ENCODE data around the gene CREB5. TPM values are rescaled to one million over a fixed set of nuclear protein-coding genes. Genes with fewer than 3 reads are reported as not detected.

CREB5 gene
- polyA plus RNA-seq, 1 donor from 2014 or later: 1.3 TPM

DNA sequence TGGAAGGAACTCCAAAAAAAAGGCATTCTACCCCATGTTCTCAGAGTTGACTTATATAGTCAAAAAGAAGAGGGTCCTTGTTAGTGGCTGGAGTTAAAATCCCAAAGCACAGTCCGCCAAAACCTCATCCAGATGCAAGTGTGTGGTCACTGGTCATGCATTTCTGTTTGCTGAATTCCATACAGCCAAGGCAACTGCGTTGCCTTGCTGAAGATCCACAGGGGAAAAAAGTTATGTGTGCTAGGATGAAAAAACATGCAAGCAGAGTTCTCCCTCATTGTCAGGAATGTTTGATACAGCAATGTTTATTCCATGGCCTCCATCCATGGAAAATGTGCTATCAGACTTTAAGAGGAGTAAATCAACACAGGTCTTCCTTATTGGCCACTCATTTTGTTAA lies 213.1 kb downstream of the CREB5 start:
- H3K9me3 Mint-ChIP-seq: no peaks in the 10 kb centered on the region
- H3K4me3 Mint-ChIP-seq: no peak overlapping the region
- H3K27me3 Mint-ChIP-seq: peaks cover 2% of the 10 kb centered on the region
- H3K27ac Mint-ChIP-seq: no peak overlapping the region
- H3K4me1 Mint-ChIP-seq: peaks cover 0 to 1% (median 0%) of the 10 kb centered on the region in 3 donors
- H3K36me3 Mint-ChIP-seq: no peaks in the 10 kb centered on the region

DNA sequence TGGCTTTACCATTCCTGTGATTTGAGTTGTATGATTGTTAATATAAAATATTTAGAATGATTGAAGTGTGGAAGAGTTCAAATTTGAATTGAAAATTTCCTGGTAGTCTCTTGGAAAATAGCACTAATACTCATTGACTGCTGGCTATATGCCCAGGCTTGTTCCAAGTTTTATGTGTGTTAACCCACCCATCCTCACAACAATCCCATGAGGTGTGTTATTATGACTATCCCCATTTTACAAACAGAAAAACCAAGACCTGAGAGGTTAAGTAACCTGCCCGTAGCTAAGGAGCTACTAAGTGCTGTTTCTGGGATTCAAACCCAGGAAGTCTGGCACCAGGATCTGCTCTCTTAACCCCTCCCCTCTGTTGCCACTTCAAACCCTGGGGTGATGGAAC lies 213.9 kb downstream of the CREB5 start:
- Mint-ChIP-seq H3K9me3 (no peaks in the 10 kb centered on the region), H3K36me3 (no peaks in the 10 kb centered on the region), H3K27me3 (peaks cover 2% of the 10 kb centered on the region), H3K4me3 (no peak overlapping the region), H3K4me1 (peaks cover 0 to 1% (median 0%) of the 10 kb centered on the region in 3 donors), H3K27ac (no peak overlapping the region)

DNA sequence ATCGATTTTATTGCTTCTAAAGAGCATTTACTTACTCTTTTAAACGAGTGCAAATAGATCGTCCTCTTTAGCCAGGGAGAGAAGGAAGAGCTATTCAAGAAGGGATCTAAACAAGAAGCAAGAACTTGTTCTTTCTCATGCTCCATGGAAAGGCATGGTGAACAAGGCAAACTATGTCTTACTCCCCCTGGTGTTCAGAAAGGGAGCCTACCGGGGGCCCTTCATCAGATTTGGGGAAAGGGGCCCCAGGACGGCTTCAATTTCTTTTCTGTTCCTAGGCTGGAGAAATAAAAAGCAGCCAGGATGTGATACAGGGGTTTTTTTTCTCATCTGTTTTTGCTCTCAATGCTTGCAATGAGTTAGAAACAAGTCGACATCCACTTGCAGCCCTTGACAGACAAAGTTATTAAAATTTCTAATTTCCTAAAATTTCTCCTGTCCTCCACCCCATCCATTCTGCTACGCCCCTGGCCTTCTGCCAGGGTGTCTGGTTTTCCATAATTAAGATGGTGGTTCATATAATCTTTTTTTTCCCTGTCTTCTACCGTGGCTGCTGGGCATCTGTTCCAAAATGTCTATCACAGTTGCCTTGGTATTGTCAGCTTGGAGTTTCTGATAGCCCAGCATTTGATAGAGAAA lies 214.4 kb downstream of the CREB5 start:
- Mint-ChIP-seq H3K36me3 (no peaks in the 10 kb centered on the region), H3K4me1 (peaks cover 0 to 1% (median 0%) of the 10 kb centered on the region in 3 donors), H3K27me3 (peaks cover 5% of the 10 kb centered on the region), H3K27ac (no peak overlapping the region), H3K4me3 (no peak overlapping the region), H3K9me3 (no peaks in the 10 kb centered on the region)

DNA sequence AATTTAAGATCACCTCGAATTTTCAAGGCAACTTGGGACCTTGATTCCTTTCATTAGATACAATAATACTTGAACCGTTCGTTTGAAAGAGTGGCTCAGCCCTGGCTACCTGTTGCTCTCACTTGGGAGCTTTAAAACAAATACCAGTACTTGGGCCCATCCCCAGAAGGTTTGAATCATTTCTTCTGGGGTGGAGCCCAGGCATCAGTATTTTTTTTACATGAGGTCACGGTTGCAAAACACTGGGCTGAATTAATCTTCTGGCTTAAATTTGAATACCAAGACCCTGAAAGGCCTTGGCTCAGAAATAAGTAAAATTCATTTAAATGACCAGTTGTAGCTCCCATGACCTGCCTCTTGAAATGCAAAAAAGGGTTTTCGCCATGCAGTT lies 214.9 kb downstream of the CREB5 start:
- Mint-ChIP-seq H3K9me3 (no peaks in the 10 kb centered on the region), H3K27ac (no peak overlapping the region), H3K36me3 (no peaks in the 10 kb centered on the region), H3K4me3 (no peak overlapping the region), H3K4me1 (peaks cover 0 to 1% (median 0%) of the 10 kb centered on the region in 3 donors), H3K27me3 (peaks cover 6% of the 10 kb centered on the region)

DNA sequence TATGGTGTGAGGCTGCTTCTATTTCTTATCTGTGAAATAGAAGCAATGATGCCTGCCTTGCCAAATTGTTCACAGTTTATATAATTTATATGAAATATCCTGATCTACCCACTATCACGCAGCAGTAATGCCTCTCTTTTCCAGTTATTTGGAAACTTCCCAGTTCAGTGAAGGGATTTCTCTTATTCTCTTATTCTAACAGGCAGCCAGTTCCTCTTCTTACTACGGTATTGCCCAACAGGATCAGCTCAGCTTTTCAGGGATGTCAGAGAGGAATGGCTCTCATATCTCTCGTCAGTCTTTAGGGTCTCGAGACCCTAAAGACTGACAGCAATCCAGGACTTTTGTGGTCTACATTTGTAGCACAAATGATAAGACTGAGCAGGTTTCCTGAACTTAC lies 215.6 kb downstream of the CREB5 start:
- no peaks in the 10 kb centered on the region for H3K9me3 Mint-ChIP-seq
- H3K27ac Mint-ChIP-seq: no peak overlapping the region
- no peaks in the 10 kb centered on the region for H3K36me3 Mint-ChIP-seq
- no peak overlapping the region for H3K4me3 Mint-ChIP-seq
- H3K27me3 Mint-ChIP-seq: peaks cover 6% of the 10 kb centered on the region
- peaks cover 0 to 1% (median 0%) of the 10 kb centered on the region in 3 donors for H3K4me1 Mint-ChIP-seq

DNA sequence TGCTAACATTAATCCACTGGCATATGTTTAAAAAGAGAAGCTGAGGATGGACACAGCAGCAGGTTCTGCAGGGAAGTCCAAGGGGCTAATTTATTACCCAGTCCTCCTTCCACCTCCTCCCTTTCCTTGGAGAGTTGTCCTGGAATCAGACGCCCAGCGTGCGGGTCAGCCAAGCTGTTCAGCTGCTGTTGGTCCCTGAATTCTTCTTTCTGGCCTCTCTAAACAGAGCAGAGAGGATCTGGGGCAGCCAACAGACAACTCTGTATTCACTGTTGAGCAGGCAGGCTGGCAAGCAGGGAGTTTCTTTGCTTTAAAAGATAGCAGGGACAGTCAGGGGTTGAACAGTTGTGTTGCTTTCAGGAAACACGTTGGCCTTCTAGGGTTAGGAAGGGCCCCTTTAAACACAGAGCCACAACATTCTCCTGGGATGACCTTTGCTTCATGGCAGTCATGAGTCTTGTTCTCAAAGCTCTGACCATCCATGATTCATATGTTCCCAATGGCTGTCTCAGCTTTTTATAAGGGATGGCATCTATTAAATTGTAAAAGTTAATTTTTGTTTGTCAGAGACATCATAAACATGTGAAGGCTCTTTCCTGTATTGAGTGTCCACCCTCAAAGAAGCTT lies 217.0 kb downstream of the CREB5 start:
- H3K9me3 Mint-ChIP-seq: no peaks in the 10 kb centered on the region
- no peak overlapping the region for H3K4me3 Mint-ChIP-seq
- H3K36me3 Mint-ChIP-seq: no peaks in the 10 kb centered on the region
- H3K4me1 Mint-ChIP-seq: peaks cover 0 to 1% (median 0%) of the 10 kb centered on the region in 3 donors
- peaks cover 6% of the 10 kb centered on the region for H3K27me3 Mint-ChIP-seq
- H3K27ac Mint-ChIP-seq: no peak overlapping the region

DNA sequence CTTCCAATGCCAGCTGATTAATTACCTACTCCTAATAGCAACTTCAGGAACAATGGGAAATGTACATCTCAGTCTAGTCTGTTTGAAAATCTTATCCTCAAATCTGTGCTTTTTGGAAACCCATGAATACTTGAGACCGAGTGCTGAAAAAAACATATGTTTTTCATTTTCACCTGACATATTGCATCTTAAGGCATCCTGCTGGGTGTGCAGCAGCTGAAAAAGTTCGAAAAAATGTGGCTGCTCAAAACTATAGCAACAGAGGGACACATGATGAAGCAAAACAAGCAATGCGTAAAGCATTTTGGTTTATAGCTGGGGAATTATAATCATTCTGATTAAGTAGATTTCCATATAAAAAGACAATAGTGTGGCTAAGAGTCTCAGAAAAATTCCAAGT lies 218.0 kb downstream of the CREB5 start:
- H3K36me3 Mint-ChIP-seq: no peaks in the 10 kb centered on the region
- H3K27ac Mint-ChIP-seq: no peak overlapping the region
- H3K4me1 Mint-ChIP-seq: peaks cover 0 to 1% (median 0%) of the 10 kb centered on the region in 3 donors
- H3K27me3 Mint-ChIP-seq: peaks cover 6% of the 10 kb centered on the region
- H3K9me3 Mint-ChIP-seq: no peaks in the 10 kb centered on the region
- H3K4me3 Mint-ChIP-seq: no peak overlapping the region

DNA sequence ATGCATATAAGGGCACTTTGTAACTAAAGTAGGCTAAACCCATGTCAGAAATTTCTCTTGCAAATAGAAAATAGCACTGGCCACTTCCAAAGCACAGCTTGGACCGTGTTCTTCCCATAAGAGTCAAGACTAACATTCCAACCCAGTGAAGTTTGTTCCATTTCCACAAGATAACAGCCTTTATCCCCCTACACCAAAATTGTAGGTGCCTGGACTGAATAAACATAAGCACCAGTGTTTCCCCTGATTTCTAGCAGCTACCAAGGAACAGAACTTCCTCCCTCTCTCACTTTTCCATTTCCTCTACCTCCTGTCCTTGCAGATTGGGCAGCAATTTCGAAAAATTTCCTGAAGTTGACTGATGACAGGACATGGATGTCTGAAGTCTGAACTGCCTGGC lies 219.7 kb downstream of the CREB5 start:
- Mint-ChIP-seq H3K27me3 (peaks cover 6% of the 10 kb centered on the region), H3K36me3 (no peaks in the 10 kb centered on the region), H3K9me3 (no peaks in the 10 kb centered on the region), H3K27ac (no peak overlapping the region), H3K4me3 (no peak overlapping the region), H3K4me1 (no peaks in the 10 kb centered on the region)

DNA sequence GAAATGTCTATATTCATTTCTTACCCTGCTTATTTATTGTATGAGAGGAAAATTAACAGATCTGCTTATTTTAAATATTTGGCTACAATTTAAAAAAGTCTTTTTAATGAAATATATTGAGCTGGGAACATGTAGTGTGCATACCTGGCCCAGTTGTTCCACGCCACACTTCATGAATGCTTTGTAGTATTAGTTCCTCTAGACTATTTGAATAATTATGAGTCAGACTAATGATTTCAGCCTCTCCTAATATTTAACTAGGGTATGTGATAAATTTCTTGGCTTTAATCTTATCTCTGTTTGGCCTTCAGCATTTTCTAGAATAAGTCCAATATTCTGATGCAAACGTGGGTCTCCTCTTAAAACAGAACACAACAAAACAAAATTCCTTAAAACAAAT lies 226.6 kb downstream of the CREB5 start:
- Mint-ChIP-seq H3K9me3 (no peaks in the 10 kb centered on the region), H3K36me3 (no peaks in the 10 kb centered on the region), H3K4me3 (no peak overlapping the region)

DNA sequence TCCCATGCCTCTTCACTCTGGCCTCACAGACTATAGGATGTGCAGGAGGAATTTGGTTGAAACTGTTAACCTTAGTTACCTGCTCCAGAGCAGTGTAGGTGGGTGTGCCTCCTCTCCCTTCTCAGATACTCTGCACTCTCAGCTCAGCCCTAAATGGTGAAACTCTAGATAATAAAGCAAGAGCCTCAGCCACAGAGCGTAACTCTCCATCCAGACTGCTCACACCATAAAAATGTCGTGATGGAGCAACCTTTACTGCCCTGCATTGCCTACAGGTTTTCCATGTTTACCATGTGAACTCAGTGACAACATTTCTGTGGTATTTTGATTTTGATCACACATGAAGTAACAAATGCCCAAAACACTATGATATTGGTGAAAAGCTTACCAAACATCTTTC lies 227.7 kb downstream of the CREB5 start:
- Mint-ChIP-seq H3K9me3 (no peaks in the 10 kb centered on the region), H3K4me3 (no peak overlapping the region), H3K27me3 (peaks cover 4% of the 10 kb centered on the region), H3K36me3 (no peaks in the 10 kb centered on the region), H3K4me1 (peaks cover 0 to 2% (median 1%) of the 10 kb centered on the region in 3 donors), H3K27ac (no peak overlapping the region)

More for the DNA sequence above, 226.6 kb downstream of the CREB5 start:
- Mint-ChIP-seq H3K4me1 (peaks cover 0 to 2% (median 1%) of the 10 kb centered on the region in 3 donors), H3K27me3 (peaks cover 4% of the 10 kb centered on the region), H3K27ac (no peak overlapping the region)

DNA sequence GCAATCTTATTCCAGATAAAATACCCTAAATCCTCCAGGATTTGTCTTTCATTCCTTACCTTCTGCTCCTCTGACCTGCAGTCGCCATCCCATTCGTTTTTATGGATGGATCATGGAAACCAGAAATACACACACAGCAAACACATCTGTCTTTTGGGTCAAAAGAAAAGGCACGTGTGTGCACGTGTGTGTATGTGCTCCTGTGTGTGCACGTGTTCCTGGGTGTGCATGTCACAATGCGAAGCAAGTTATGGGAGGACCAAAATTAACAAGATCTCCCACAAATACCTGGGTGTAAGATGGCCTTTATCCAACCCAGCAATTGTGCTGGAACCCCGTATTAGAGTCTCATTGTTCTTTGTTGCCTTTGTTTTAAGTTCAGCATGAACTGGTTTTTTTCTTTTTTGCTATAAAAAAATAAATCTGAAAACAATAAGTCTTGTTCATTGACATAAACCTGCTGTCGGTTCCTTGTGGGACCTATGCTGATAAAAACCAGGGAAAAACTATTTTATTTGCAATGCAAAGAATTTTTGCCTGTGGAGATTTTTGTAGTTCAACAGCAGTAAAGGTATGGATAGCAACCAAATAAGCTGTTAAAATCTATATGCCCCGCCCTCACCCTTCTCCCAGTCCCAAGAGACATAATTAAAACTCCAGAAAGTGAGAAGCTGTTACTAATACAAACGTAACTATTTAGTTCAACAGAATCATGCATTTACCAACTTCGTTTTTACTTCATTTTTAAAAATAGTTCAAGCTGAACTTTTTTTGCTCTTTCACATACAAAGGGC lies 229.6 kb downstream of the CREB5 start:
- no peaks in the 10 kb centered on the region for H3K36me3 Mint-ChIP-seq
- peaks cover 4% of the 10 kb centered on the region for H3K27me3 Mint-ChIP-seq
- H3K4me3 Mint-ChIP-seq: no peak overlapping the region
- H3K4me1 Mint-ChIP-seq: peaks cover 0 to 2% (median 1%) of the 10 kb centered on the region in 3 donors
- H3K27ac Mint-ChIP-seq: no peak overlapping the region
- H3K9me3 Mint-ChIP-seq: no peaks in the 10 kb centered on the region

DNA sequence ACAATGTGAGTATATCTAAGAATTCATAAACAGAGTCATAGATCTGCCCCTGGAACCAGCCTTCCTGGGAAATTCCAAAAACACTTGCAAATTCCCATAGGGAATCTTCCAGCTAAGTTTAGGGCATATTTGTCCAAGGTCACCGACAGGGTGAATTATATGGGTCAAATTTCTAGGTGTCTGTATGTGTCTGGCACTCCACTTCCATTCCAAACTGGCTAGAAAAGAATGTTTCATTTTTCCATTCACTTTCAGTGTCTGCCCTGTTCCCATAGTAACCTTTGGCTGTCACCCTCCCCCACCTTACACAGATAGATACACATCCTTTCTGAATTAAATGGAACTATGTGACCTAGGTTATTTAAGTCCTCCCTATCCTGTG lies 230.9 kb downstream of the CREB5 start:
- peaks cover 0 to 2% (median 1%) of the 10 kb centered on the region in 3 donors for H3K4me1 Mint-ChIP-seq
- no peaks in the 10 kb centered on the region for H3K36me3 Mint-ChIP-seq
- H3K4me3 Mint-ChIP-seq: no peak overlapping the region
- no peak overlapping the region for H3K27ac Mint-ChIP-seq
- H3K27me3 Mint-ChIP-seq: no peaks in the 10 kb centered on the region
- peaks cover 0 to 2% (median 0%) of the 10 kb centered on the region in 3 donors for H3K9me3 Mint-ChIP-seq

DNA sequence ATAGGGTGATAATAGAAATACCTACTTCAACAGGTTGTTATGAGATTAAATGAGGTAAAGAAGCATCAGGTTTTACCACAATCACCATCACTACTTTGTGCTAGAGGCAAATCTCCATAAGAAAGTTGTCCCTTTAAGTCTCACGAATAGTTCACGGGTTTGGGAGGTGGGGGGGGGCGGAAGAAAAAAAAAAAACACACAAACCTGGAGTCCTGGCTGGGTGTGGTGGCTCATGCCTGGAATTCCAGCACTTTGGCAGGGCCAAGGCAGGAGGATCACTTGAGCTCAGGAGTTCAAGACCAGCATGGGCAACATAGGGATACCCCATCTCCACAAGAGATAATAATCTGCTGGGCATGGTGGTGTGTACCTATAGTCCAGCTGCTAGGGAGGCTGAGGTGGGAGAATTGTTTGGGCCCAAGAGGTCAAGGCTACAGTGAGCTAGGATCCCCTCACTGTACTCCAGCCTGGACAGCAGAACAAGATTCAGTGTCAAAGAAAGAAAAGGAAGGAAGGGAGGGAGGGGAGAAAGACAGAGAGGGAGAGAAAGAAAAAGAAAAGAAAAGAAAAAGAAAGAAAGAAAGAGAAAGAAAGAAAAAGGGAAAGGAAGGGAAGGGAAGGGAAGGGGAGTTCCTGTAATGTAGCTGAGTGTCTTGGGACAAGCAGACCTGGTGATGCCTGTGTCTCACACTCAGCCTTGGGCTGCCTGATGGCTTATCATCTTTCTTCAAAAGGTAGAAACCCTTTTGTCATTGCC lies 231.4 kb downstream of the CREB5 start:
- no peaks in the 10 kb centered on the region for H3K27me3 Mint-ChIP-seq
- no peak overlapping the region for H3K27ac Mint-ChIP-seq
- peaks cover 0 to 2% (median 0%) of the 10 kb centered on the region in 3 donors for H3K4me1 Mint-ChIP-seq

DNA sequence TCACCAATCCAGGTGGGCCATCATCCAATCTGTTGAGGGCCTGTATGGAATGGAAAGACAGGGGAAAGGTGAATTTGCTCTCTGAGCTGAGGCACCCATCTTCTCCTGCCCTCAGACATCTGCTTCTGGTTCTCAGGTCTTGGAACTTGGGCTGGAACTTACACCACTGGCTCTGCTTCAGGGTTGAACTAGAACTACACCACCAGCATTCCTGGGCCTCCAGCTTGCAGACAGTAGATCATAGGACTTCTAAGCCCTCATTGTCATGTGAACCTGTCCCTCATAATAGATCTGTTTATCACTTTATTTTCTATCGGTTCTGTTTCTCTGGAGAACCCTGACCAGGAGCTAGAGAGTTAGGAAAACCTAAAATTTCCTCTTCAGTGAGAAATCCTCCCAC lies 233.5 kb downstream of the CREB5 start:
- no peaks in the 10 kb centered on the region for H3K27me3 Mint-ChIP-seq
- peaks cover 0 to 2% (median 2%) of the 10 kb centered on the region in 3 donors for H3K9me3 Mint-ChIP-seq
- H3K27ac Mint-ChIP-seq: no peak overlapping the region
- H3K36me3 Mint-ChIP-seq: no peaks in the 10 kb centered on the region
- peaks cover 0 to 2% (median 0%) of the 10 kb centered on the region in 3 donors for H3K4me1 Mint-ChIP-seq
- H3K4me3 Mint-ChIP-seq: no peak overlapping the region

More for the DNA sequence above, 231.4 kb downstream of the CREB5 start:
- Mint-ChIP-seq H3K36me3 (no peaks in the 10 kb centered on the region), H3K4me3 (peak overlapping the region in 1 of 4 donors; percentile 13), H3K9me3 (peaks cover 0 to 2% (median 0%) of the 10 kb centered on the region in 3 donors)
